Activated CD8-positive, alpha-beta memory T cell treated with anti-CD3 and anti-CD28 coated beads, Interleukin-2, amount 50 U/mL, for 24 hours (primary cell): ENCODE data around the gene ZNF273.
"Not testable (repeated sequence)": the region's sequence is repeated elsewhere in the genome, so short reads cannot be mapped to it uniquely, and the experiment has no call there.

ENCODE experiments used
- DNase-seq: peaks from one replicate; pipeline ENCODE4 v3.0.0-alpha.2; 2020; ENCODE audit errors: extremely low read depth

The ZNF273 gene

GRCh38 chr7:64902806-64903721 is at the start of gene ZNF273:
TSS of gene ZNF273 (plus strand) at chr7:64903273. CDS start at chr7:64903318, 45 bp downstream.
- DNase-seq: peak; percentile 83

- DNase-seq: no peak
Observed at GRCh38 chr7:64853679-64854078, 49.4 kb upstream of the ZNF273 start.

DNA sequence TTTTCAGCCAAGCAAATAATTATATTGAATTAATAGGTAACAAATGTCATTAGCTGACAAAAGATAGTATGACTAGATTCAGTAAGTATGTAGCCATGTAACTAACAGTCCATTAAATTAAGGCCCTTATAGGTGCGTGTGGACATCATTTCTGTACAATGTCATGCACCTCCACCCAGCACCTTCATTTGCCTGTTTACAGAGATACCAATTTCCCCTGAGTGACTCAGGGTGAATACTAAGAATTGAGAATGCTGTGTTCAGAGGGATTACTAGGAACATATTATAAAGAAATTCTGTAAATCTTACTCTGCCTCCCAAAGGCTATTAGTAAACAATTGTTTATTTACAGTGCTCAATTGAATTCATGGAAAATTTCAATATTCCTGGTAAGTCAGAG is 48.1 kb upstream of the ZNF273 start:
- no peak for DNase-seq

- DNase-seq: no peak
Observed at GRCh38 chr7:64863021-64863420, 40.1 kb upstream of the ZNF273 start.

DNA sequence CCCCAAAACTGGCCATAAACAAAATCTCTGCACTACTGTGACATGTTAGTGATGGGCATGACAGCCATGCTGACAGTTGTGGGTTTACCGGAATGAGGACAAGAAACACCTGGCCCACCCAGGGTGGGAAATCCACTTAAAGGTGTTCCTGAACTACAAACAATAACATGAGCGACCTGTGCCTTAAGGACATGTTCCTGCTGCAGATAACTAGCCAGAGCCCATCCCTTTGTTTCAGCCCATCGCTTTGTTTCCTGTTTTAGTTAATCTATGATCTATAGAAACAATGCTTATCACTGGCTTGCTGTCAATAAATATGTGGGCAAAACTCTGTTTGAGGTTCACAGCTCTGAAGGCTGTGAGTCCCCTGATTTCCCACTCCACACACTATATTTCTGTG is 39.5 kb upstream of the ZNF273 start:
- DNase-seq: not testable (repeated sequence)

DNA sequence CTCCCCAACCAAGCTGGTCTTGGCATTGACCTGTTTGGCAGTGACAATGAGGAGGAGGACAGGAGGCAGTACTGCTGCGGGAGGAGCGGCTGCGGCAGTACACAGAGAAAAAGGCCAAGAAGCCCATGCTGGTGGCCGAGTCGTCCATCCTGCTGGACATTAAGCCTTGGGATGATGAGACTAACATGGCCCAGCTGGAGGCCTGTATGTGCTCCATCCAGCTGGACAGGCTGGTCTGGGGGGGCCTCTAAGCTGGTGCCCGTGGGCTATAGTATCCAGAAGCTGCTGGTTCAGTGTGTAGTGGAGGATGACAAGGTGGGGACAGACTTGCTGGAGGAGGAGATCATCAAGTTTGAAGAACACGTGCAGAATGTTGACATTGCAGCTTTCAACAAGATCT is 39.1 kb upstream of the ZNF273 start:
- no peak for DNase-seq

DNA sequence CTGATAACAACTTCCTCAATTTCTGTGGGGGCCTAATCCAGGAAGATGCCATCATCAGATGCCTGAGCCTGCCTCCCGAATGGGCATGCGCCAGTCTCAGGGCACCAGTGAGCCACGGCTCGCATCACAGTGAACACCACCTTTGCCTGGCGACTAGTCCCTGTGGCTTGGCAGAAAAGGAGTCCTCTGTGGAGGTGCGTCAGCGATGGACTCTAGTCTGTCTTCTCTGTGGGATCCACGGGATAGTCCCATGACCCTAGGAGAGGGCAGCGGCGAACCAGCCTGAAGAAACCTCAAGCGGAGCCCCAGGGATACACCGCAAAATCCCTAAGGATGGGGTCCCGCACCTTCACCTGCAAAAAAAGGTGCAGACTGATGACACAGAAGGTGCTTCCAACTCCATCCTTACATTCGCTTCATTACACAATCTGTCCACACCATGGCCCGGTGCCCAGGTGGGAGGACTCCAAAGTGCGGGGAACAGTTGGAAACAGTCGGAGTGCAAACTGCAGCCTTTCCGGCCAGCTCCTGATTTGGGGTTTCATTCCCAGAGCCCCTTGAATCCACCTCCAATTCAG is 35.1 kb upstream of the ZNF273 start:
- DNase-seq: no peak

DNA sequence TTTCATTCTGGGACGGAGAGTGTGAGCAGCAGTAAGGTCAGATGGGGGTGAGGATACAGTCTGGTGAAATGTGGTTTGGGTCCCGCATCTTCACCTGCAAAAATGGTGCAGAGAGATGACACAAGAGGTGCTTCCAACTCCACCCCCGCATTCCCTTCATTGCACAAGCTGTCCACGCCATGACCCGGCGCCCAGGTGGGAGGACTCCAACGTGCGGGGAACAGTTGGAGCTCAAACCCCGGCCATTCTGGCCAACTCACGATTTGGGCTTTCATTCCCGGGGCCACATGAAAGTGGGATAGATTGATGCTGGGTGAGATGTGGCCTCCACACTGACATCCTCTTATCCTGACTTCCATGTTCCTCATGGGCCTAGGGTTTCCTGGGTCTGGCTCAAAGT is 34.6 kb upstream of the ZNF273 start:
- no peak for DNase-seq

DNA sequence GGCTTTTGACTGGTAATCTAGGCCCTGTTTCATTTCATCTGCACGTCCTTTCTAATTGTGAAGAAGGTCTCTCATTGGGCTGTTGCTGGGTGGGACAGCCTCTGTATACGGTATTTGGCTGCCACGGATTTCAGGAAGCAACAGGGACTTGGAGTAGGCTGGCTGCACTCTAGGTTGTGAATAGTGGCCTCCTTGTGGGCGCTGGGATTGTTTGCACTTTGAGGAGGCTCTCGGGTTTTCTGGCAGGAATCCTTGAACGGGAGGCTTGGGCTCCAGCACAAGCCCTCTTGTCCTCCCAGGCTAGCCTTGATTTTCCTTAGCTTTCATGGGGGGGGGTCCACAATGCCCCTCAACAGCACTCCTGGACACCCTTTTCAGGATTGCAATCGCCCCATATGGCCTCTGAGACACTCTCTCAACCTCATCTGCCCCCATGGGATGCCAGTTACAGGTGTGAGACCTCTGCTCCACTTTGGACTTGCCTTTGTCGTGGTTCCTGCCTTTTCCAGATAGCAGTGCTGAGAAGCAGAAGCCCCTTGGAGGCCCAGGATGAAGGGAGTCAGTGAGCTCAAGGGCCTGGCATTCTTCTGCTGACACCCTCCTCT is 33.9 kb upstream of the ZNF273 start:
- DNase-seq: no peak

- no peak for DNase-seq
Observed at GRCh38 chr7:64869912-64870562, 33.0 kb upstream of the ZNF273 start.

GRCh38 chr7:64870656-64871055 is 32.4 kb upstream of the ZNF273 start:
- DNase-seq: no peak

DNA sequence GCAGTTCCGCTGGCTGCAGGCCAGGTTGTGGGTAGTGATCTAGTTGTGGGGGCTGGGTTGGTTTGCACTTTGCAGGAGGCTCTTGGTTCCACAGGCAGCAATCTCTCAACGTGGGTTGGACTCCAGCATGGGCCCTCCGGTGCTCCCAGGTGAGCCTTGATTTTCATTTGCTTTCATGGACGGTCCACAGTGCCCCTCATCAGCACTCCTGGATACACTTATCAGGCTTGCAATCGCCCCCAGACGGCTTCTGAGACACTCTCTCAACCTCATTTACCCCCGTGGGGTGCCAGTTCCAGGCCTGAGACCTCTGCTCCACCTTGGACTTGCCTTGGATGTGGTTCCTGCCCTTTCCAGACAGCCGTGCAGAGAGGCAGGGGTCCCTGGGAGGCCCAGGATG is 31.3 kb upstream of the ZNF273 start:
- no peak for DNase-seq

DNA sequence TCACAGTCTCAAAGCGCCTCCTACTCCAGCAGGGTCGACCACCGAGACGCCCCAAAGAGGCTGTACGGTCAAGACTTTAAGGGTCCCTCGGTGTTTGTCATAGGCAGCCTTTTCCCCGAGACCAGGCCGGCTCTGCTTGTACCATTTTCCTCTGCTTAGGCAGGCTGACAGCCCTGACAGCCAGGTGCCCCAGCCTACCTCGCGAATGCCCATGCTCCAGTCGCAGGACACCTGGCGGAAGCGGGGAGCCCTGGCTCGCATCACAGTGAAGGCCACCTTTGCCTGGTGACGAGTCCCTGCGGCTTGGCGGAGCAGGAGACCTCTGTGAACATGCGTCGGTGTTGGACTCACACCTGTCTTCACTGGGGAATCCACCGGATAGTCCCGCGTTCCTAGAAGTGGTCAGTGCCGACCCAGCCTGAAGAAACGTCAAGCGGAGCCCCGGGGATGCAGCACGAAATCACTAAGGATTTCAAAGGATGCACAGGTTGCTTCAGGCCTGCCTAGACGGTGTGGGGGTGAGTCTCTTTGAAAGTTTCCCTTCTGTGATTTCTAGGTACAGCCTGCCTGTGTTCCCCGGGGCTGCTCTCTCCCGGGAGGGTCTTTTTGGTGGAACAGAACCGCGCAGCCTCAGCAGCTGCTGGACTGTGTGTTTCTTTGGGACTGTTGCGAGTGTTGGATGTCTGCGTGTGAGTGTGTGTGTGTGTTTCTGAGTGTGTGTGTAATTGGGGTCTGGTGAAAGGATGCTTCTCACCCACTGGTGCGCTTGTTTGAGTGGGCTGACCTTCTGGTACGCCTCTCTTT is 30.5 kb upstream of the ZNF273 start:
- no peak for DNase-seq

DNA sequence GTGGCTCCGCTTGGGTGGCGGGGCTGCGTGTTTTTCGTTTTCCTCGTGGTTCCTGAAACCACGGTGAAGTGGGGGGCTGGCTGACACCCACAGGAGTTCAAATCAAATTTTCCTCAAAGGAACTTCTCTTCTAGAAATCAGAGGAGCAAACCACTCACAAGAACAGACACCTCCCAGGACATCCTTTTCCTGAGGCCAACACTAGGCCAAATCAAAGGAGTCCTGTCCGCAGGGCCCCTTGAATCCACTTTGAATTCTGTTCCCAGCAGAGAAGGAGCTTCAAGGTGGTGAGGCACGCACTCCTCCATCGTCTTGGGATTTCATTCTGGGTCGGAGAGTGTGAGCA is 29.9 kb upstream of the ZNF273 start:
- DNase-seq: no peak

GRCh38 chr7:64873517-64873916 is 29.6 kb upstream of the ZNF273 start:
- no peak for DNase-seq

DNA sequence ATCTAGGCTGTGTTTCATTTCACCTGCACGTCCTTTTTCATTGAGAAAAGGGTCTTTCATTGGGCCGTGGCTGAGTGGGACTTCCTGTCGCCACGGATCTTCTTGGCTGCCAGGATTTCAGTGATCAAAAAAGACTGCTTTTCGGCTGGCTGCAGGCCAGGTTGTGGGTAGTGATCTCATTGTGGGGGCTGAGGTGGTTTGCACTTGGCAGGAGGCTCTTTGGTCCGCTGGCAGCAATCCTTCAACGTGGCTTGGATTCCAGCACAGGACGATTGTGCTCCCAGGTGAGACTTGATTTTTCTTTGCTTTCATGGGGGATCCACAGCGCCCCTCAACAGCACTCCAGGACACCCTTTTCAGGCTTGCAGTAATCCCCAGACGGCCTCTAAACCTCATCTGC is 29.0 kb upstream of the ZNF273 start:
- DNase-seq: no peak

DNA sequence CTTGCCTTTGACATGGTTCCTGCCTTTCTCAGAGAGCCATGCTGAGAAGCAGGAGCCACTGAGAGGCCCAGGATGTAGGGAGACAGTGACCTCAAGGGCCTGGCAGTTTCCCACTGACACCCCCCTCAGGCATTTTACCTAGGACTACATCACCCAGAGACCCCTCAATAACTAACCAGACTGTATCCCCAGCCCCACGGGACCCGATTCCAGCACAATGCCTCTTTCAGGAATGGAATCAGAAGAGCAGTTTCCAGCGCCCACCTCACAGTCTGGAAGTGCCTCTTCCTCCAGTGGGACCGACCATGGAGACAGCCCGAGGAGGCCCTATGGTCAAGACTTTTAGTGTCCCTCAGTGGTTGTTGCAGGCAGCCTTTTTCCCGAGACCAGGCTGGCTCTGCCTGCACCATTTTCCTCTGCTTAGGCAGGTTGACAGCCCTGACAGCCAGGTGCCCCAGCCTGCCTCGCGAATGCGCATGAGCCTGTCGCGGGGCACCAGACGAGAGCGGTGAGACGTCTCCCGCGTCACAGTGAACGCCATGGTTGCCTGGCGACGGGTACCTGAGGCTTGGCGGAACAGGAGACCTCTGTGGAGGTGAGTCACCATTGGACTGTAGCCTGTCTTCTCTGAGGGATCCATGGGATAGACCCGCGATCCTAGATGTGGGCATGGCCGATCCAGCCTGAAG is 28.4 kb upstream of the ZNF273 start:
- DNase-seq: no peak

- DNase-seq: no peak
Observed at GRCh38 chr7:64875258-64875657, 27.8 kb upstream of the ZNF273 start.

DNA sequence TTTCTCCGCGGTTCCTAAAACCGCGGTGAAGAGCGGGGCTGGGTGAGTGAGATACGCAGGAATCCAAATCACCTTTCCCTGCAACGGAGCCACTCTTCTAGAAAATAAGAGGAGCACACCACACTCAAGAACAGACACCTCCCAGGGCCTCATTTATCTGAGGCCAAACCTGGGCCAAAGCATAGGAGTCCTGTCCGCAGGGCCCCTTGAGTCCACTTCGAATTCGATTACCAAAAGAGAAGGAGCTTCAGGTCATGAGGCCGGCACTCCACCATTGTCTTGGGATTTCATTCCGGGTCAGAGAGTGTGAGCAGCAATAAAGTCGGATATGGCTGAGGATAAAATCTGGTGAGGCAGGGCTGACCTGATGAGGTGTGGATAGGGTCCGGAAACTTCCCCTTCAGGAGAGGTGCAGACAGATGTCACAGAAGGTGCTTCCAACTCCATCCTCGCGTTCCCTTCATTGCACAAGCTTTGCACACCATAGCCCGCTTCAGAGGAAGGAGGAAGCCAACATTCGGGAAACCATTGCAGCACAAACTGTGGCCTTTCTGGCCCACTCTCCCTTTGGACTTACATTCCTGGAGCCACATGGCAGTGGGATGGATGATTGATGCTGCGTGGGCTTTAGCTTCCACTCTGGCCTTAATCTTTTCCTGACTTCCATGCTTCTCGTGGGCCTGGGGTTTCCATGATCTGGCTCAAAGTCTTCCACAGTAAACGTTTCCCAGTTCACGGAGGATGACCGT is 27.2 kb upstream of the ZNF273 start:
- DNase-seq: no peak
